SK-N-SH (cell line): Measurements from ENCODE around the gene SIDT2.

Experiments
- EZH2phosphoT487 ChIP-seq: fragments of 200-600 bp; sonication (generic); IDR thresholded peaks from 2 replicates; pipeline ENCODE4 v1.6.1; 2017; ENCODE audit warnings: low read depth, mixed run types, mild to moderate bottlenecking, antibody characterized with exemption, moderate library complexity, borderline replicate concordance
- JUND ChIP-seq: IDR thresholded peaks from 2 replicates; pipeline ENCODE4 v1.4.0; 2012
- MEF2A ChIP-seq: IDR thresholded peaks from 2 replicates; pipeline ENCODE4 v1.4.0; 2012; ENCODE audit warnings: low read depth, borderline replicate concordance
- POLR2AphosphoS5 ChIP-seq: IDR thresholded peaks from 2 replicates; pipeline ENCODE4 v1.6.1; 2012; ENCODE audit warnings: low read depth, low read length
- RFX5 ChIP-seq: IDR thresholded peaks from 2 replicates; pipeline ENCODE4 v1.6.1; 2012; ENCODE audit warnings: mild to moderate bottlenecking, improper control_type of control experiment, low read length
- SIN3A ChIP-seq: IDR thresholded peaks from 2 replicates; pipeline ENCODE4 v1.6.1; 2012; ENCODE audit warnings: low read depth, mild to moderate bottlenecking, low read length, moderate library complexity, borderline replicate concordance
- SMC3 ChIP-seq: IDR thresholded peaks from 2 replicates; pipeline ENCODE4 v1.6.1; 2012; ENCODE audit warnings: low read depth, low read length, improper control_type of control experiment
- TAF1 ChIP-seq: IDR thresholded peaks from 2 replicates; pipeline ENCODE4 v1.6.1; 2012; ENCODE audit warnings: low read depth, mild to moderate bottlenecking, low read length, moderate library complexity, borderline replicate concordance
- TEAD4 ChIP-seq: IDR thresholded peaks from 2 replicates; pipeline ENCODE4 v1.4.0; 2012; ENCODE audit warnings: mild to moderate bottlenecking, borderline replicate concordance; ENCODE audit not compliant: insufficient read depth
- TF ChIP-seq, protein P1 (sequence below): fragments of 200-600 bp; sonication (generic); IDR thresholded peaks from 2 replicates; pipeline ENCODE4 v1.6.1; 2017; ENCODE audit warnings: antibody characterized with exemption, mild to moderate bottlenecking, moderate library complexity
- TF ChIP-seq, protein P2 (sequence below): IDR thresholded peaks from 2 replicates; pipeline ENCODE4 v1.6.1; 2012; ENCODE audit warnings: mild to moderate bottlenecking, low read depth, low read length, moderate library complexity
- TF ChIP-seq, protein P3 (sequence below): fragments of 150-350 bp; IDR thresholded peaks from 2 replicates; pipeline ENCODE4 v1.6.1; 2016; ENCODE audit warnings: mild to moderate bottlenecking, low read depth, low read length

DNA sequence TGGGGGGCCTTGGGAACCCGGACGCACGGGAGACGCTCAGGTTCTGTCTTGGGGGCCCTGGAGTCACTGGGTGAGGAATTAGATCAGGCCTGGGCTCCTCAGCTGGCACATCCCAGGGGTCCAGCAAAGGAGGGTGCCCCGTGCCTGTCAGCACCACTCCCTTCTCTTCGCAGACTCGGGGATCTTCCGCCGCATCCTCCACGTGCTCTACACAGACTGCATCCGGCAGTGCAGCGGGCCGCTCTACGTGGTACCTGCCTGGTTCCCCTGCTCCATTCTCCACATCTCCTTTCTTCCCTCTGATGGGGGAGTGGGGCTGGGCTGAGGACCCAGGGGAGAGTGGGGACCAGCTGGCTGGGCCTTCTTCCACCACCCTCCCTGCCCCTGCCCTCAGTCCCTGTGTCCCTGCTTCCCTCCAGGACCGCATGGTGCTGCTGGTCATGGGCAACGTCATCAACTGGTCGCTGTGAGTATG lies 13.9 kb downstream of the SIDT2 start:
- TF ChIP-seq, protein P1, sequence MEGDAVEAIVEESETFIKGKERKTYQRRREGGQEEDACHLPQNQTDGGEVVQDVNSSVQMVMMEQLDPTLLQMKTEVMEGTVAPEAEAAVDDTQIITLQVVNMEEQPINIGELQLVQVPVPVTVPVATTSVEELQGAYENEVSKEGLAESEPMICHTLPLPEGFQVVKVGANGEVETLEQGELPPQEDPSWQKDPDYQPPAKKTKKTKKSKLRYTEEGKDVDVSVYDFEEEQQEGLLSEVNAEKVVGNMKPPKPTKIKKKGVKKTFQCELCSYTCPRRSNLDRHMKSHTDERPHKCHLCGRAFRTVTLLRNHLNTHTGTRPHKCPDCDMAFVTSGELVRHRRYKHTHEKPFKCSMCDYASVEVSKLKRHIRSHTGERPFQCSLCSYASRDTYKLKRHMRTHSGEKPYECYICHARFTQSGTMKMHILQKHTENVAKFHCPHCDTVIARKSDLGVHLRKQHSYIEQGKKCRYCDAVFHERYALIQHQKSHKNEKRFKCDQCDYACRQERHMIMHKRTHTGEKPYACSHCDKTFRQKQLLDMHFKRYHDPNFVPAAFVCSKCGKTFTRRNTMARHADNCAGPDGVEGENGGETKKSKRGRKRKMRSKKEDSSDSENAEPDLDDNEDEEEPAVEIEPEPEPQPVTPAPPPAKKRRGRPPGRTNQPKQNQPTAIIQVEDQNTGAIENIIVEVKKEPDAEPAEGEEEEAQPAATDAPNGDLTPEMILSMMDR: no peak
- TF ChIP-seq SIN3A (no peak), POLR2AphosphoS5 (no peak), RFX5 (no peak), TAF1 (no peak), SMC3 (no peak), MEF2A (no peak), JUND (no peak), EZH2phosphoT487 (no peak), TEAD4 (no peak)
- TF ChIP-seq, protein P2, sequence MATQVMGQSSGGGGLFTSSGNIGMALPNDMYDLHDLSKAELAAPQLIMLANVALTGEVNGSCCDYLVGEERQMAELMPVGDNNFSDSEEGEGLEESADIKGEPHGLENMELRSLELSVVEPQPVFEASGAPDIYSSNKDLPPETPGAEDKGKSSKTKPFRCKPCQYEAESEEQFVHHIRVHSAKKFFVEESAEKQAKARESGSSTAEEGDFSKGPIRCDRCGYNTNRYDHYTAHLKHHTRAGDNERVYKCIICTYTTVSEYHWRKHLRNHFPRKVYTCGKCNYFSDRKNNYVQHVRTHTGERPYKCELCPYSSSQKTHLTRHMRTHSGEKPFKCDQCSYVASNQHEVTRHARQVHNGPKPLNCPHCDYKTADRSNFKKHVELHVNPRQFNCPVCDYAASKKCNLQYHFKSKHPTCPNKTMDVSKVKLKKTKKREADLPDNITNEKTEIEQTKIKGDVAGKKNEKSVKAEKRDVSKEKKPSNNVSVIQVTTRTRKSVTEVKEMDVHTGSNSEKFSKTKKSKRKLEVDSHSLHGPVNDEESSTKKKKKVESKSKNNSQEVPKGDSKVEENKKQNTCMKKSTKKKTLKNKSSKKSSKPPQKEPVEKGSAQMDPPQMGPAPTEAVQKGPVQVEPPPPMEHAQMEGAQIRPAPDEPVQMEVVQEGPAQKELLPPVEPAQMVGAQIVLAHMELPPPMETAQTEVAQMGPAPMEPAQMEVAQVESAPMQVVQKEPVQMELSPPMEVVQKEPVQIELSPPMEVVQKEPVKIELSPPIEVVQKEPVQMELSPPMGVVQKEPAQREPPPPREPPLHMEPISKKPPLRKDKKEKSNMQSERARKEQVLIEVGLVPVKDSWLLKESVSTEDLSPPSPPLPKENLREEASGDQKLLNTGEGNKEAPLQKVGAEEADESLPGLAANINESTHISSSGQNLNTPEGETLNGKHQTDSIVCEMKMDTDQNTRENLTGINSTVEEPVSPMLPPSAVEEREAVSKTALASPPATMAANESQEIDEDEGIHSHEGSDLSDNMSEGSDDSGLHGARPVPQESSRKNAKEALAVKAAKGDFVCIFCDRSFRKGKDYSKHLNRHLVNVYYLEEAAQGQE: no peak
- TF ChIP-seq, protein P3, sequence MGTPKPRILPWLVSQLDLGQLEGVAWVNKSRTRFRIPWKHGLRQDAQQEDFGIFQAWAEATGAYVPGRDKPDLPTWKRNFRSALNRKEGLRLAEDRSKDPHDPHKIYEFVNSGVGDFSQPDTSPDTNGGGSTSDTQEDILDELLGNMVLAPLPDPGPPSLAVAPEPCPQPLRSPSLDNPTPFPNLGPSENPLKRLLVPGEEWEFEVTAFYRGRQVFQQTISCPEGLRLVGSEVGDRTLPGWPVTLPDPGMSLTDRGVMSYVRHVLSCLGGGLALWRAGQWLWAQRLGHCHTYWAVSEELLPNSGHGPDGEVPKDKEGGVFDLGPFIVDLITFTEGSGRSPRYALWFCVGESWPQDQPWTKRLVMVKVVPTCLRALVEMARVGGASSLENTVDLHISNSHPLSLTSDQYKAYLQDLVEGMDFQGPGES: no peak
